Keratinocyte (primary cell): ENCODE data around the gene ZDHHC7.

Source experiments
- CTCF ChIP-seq, 3 experiments: IDR thresholded peaks in 1 of 3; conservative IDR thresholded peaks in 1 of 3; optimal IDR thresholded peaks in 1 of 3; 2 replicates in 2 of 3; 3 replicates in 1 of 3; pipeline versions ENCODE3 to v1.5.1; 2011; ENCODE audit warnings: low read length in 3 of 3, mild to moderate bottlenecking in 3 of 3, moderate library complexity in 2 of 3, control low read depth in 1 of 3, inconsistent platforms in 1 of 3; ENCODE audit not compliant: insufficient read depth in 2 of 3; ENCODE audit errors: extremely low read depth in 1 of 3
- EZH2 ChIP-seq: IDR thresholded peaks from one replicate; pipeline ENCODE4 v1.6.1; 2012; ENCODE audit warnings: inconsistent platforms, mild to moderate bottlenecking, low read length, moderate library complexity

GRCh38 chr16:84952335-84953189 lies 58.8 kb downstream of the ZDHHC7 start:
- TF ChIP-seq CTCF (optimal IDR thresholded peaks at IDR 0.05 in 1 of 3, IDR thresholded peaks at IDR 0.05 in 1 of 3, conservative IDR thresholded peaks at IDR 0.05 in 1 of 3; ENCODE audit: extremely low read depth in 1 of 3, insufficient read depth in 2 of 3, low read length in 3 of 3) = peak; percentile 85 to 92 (median 88)
- no peak for TF ChIP-seq EZH2
